Thymus (tissue), 11 donors: ENCODE data around the gene HOXB1. TPM values are rescaled to one million over a fixed set of nuclear protein-coding genes. Genes with fewer than 3 reads are reported as not detected.

Experiments used
- DNase-seq, 9 donors: peaks; one replicate each; pipeline ENCODE4 v3.0.0-alpha.2; 2013; ENCODE audit warnings: low spot score in 9 of 9, low read depth in 6 of 9, missing footprints in 1 of 9
- H3K27ac ChIP-seq, 2 donors: one replicate each; pipeline ENCODE4 v1.5.1; 2013; ENCODE audit warnings: control low read depth in 1 of 2, low read depth in 1 of 2, low read length in 1 of 2, mild to moderate bottlenecking in 1 of 2, moderate library complexity in 1 of 2
- H3K27me3 ChIP-seq, 2 donors: one replicate each; pipeline ENCODE4 v1.5.1; 2013; ENCODE audit warnings: low read length in 1 of 2; ENCODE audit not compliant: control insufficient read depth in 2 of 2, insufficient read depth in 1 of 2
- H3K36me3 ChIP-seq, 2 donors: one replicate each; pipeline ENCODE4 v1.5.1; 2013; ENCODE audit warnings: low read length in 1 of 2, mild to moderate bottlenecking in 1 of 2, moderate library complexity in 1 of 2; ENCODE audit not compliant: control insufficient read depth in 2 of 2, insufficient read depth in 2 of 2
- H3K4me1 ChIP-seq, 2 donors: one replicate each; pipeline ENCODE4 v1.5.1; 2013; ENCODE audit warnings: low read length in 2 of 2; ENCODE audit not compliant: control insufficient read depth in 2 of 2, insufficient read depth in 2 of 2
- H3K4me3 ChIP-seq, 2 donors: one replicate each; pipeline ENCODE4 v1.5.1; 2013; ENCODE audit warnings: low read length in 2 of 2, control low read depth in 1 of 2, mild to moderate bottlenecking in 1 of 2
- H3K9me3 ChIP-seq, 2 donors: one replicate each; pipeline ENCODE4 v1.5.1; 2013; ENCODE audit warnings: low read length in 1 of 2, mild to moderate bottlenecking in 1 of 2; ENCODE audit not compliant: control insufficient read depth in 2 of 2, insufficient read depth in 1 of 2
- WGBS: extraction: QIAGEN DNeasy Blood & Tissue Kit; methylation state at CpG from one replicate; pipeline ENCODE4 v1.1.7; 2013; 5-methylcytosine and 5-hydroxymethylcytosine counted together
- polyA plus RNA-seq: library from polyadenylated mRNA; stranded (reverse); fragments of 200-250 nt; gene quantifications from one replicate; pipeline ENCODE4 v1.2.3, GENCODE V29; 2013
- total RNA-seq: library from RNA; stranded (reverse); fragments of 120-200 nt; gene quantifications from one replicate; pipeline ENCODE4 v1.2.4, GENCODE V29; 2013
- donor health status: healthy.

Gene HOXB1
- total and polyA plus RNA-seq, 2 donors, result 0.11 TPM; not detected in 1

- peaks cover 20 to 50% of the 10 kb centered on the region in 2 donors for H3K27me3 ChIP-seq
- H3K36me3 ChIP-seq, result peaks cover 0 to 4% of the 10 kb centered on the region in 2 donors
- H3K4me3 ChIP-seq, result peak overlapping the region in 1 of 2 donors; percentile 0
- DNase-seq, result peak in 2 of 9 donors; percentile 22 to 57
- H3K4me1 ChIP-seq, result peaks cover 9 to 59% of the 10 kb centered on the region in 2 donors
- H3K27ac ChIP-seq, result peak overlapping the region; percentile 60 to 71
- no peaks in the 10 kb centered on the region for H3K9me3 ChIP-seq
- 41% methylated on average over 10 of the region's 10 CpGs for WGBS
Observed at GRCh38 chr17:48546924-48547807, 16.4 kb upstream of the HOXB1 start.

- peak overlapping the region in 1 of 2 donors; percentile 0 for H3K4me3 ChIP-seq
- peaks cover 9 to 65% of the 10 kb centered on the region in 2 donors for H3K4me1 ChIP-seq
- H3K36me3 ChIP-seq, result peaks cover 0 to 4% of the 10 kb centered on the region in 2 donors
- H3K9me3 ChIP-seq, result no peaks in the 10 kb centered on the region
- peak in 1 of 9 donors; percentile 55 for DNase-seq
- H3K27ac ChIP-seq, result peak overlapping the region; percentile 60 to 71
- peaks cover 21 to 55% of the 10 kb centered on the region in 2 donors for H3K27me3 ChIP-seq
- 56% methylated on average over 10 of the region's 10 CpGs for WGBS
Observed at GRCh38 chr17:48546137-48546923, 15.5 kb upstream of the HOXB1 start.

- Histone ChIP-seq H3K27ac (no peak overlapping the region), H3K4me1 (peaks cover 9 to 71% of the 10 kb centered on the region in 2 donors), H3K27me3 (peaks cover 22 to 59% of the 10 kb centered on the region in 2 donors), H3K4me3 (no peak overlapping the region), H3K9me3 (no peaks in the 10 kb centered on the region), H3K36me3 (peaks cover 0 to 4% of the 10 kb centered on the region in 2 donors)
- no peak for DNase-seq
- 98% methylated on average over 1 of the region's 1 CpG for WGBS
Observed at GRCh38 chr17:48545539-48545938, 14.7 kb upstream of the HOXB1 start.

- Histone ChIP-seq H3K36me3 (peaks cover 0 to 2% of the 10 kb centered on the region in 2 donors), H3K4me3 (peak within 1 kb of the TSS; percentile 60 to 75), H3K9me3 (no peaks in the 10 kb centered on the region), H3K27ac (peak within 1 kb of the TSS; percentile 81 to 82), H3K4me1 (peaks cover 9 to 71% of the 10 kb centered on the region in 2 donors), H3K27me3 (peaks cover 22 to 61% of the 10 kb centered on the region in 2 donors)
- 74% methylated on average over 12 of the region's 12 CpGs for WGBS
- no peak for DNase-seq
Observed at GRCh38 chr17:48545022-48545375, 14.2 kb upstream of the HOXB1 start, which contains the start of gene HOXB2. TSS of gene HOXB2 (minus strand) at chr17:48545109. CDS start at chr17:48544911, 198 bp downstream.

GRCh38 chr17:48544349-48545021 is 13.7 kb upstream of the HOXB1 start:
- DNase-seq, result peak in 2 of 9 donors; percentile 29 to 68
- WGBS, result 3% methylated on average over 38 of the region's 38 CpGs

GRCh38 chr17:48543854-48544348 is 13.1 kb upstream of the HOXB1 start:
- Histone ChIP-seq H3K27me3 (peaks cover 20 to 67% of the 10 kb centered on the region in 2 donors), H3K36me3 (no peaks in the 10 kb centered on the region), H3K4me1 (peaks cover 9 to 68% of the 10 kb centered on the region in 2 donors), H3K9me3 (no peaks in the 10 kb centered on the region), H3K27ac (peak overlapping the region; percentile 81 to 82), H3K4me3 (peak overlapping the region; percentile 60 to 75)
- DNase-seq, result peak in 3 of 9 donors; percentile 17 to 36 (median 34)
- 2% methylated on average over 20 of the region's 20 CpGs for WGBS

More at GRCh38 chr17:48544349-48545021, 13.7 kb upstream of the HOXB1 start:
- Histone ChIP-seq H3K27ac (peak overlapping the region; percentile 81 to 82), H3K27me3 (peaks cover 22 to 64% of the 10 kb centered on the region in 2 donors), H3K4me3 (peak overlapping the region; percentile 60 to 75), H3K4me1 (peaks cover 9 to 71% of the 10 kb centered on the region in 2 donors), H3K36me3 (no peaks in the 10 kb centered on the region), H3K9me3 (no peaks in the 10 kb centered on the region)

GRCh38 chr17:48543107-48543853 is 12.5 kb upstream of the HOXB1 start:
- under 1% methylated on average over 72 of the region's 72 CpGs for WGBS
- H3K4me1 ChIP-seq, result peaks cover 9 to 64% of the 10 kb centered on the region in 2 donors

GRCh38 chr17:48542698-48543106 is 11.9 kb upstream of the HOXB1 start:
- Histone ChIP-seq H3K27ac (peak overlapping the region; percentile 67 to 82), H3K9me3 (no peaks in the 10 kb centered on the region), H3K4me3 (peak overlapping the region; percentile 60 to 75), H3K27me3 (peaks cover 20 to 67% of the 10 kb centered on the region in 2 donors), H3K4me1 (peaks cover 9 to 58% of the 10 kb centered on the region in 2 donors), H3K36me3 (no peaks in the 10 kb centered on the region)
- 8% methylated on average over 12 of the region's 12 CpGs for WGBS
- DNase-seq, result peak in 1 of 9 donors; percentile 29

More at GRCh38 chr17:48543107-48543853, 12.5 kb upstream of the HOXB1 start:
- peak in 4 of 9 donors; percentile 50 to 82 (median 59) for DNase-seq
- Histone ChIP-seq H3K9me3 (no peaks in the 10 kb centered on the region), H3K27me3 (peaks cover 20 to 67% of the 10 kb centered on the region in 2 donors), H3K27ac (peak overlapping the region; percentile 81 to 82), H3K36me3 (no peaks in the 10 kb centered on the region), H3K4me3 (peak overlapping the region; percentile 60 to 75)
